DND-41 (cell line): ENCODE results near the gene LAMC1.

Source experiments
- ATAC-seq: fragments of 200-7000 bp; cut with Tn5 transposase; 3 replicates; pipeline ENCODE4 v1.9.1; 2021; ENCODE audit warnings: low read depth; ENCODE audit not compliant: insufficient read depth
- DNase-seq: peaks from one replicate; pipeline ENCODE4 v3.0.0-alpha.2; 2020
- H2AFZ ChIP-seq: 2 replicates; pipeline ENCODE4 v1.6.0; 2012; ENCODE audit warnings: low read depth, low read length
- H3K27ac ChIP-seq: 2 replicates; pipeline ENCODE4 v1.5.1; 2012; ENCODE audit warnings: low read length, inconsistent platforms
- H3K27me3 ChIP-seq: fragments of 200-600 bp; sonication (generic); 2 replicates; pipeline ENCODE4 v1.6.0; 2012; ENCODE audit warnings: low read length, mild to moderate bottlenecking, inconsistent platforms; ENCODE audit not compliant: insufficient read depth, poor library complexity
- H3K36me3 ChIP-seq: 2 replicates; pipeline ENCODE4 v1.5.1; 2012; ENCODE audit warnings: low read length, inconsistent platforms; ENCODE audit not compliant: insufficient read depth
- H3K4me1 ChIP-seq: 2 replicates; pipeline ENCODE4 v1.5.1; 2012; ENCODE audit warnings: mild to moderate bottlenecking, low read length; ENCODE audit not compliant: insufficient read depth
- H3K4me2 ChIP-seq: 2 replicates; pipeline ENCODE4 v1.6.0; 2012; ENCODE audit warnings: mild to moderate bottlenecking, moderate library complexity, low read length, inconsistent platforms; ENCODE audit not compliant: insufficient read depth
- H3K4me3 ChIP-seq, 2 experiments: fragments of 200-600 bp in 1 of 2; shearing (Covaris generic) in 1 of 2; 2 replicates each; pipeline ENCODE4 v1.5.1; 2012 to 2016; ENCODE audit warnings: inconsistent platforms in 2 of 2, low read length in 2 of 2, mild to moderate bottlenecking in 2 of 2, low read depth in 1 of 2, moderate library complexity in 1 of 2
- H3K79me2 ChIP-seq: 2 replicates; pipeline ENCODE4 v1.6.0; 2012; ENCODE audit warnings: low read length, inconsistent platforms; ENCODE audit not compliant: insufficient read depth
- H3K9ac ChIP-seq: 2 replicates; pipeline ENCODE4 v1.6.0; 2012; ENCODE audit warnings: low read depth, mild to moderate bottlenecking, inconsistent platforms, low read length, moderate library complexity
- H3K9me3 ChIP-seq: 2 replicates; pipeline ENCODE4 v1.5.1; 2012; ENCODE audit warnings: low read length, moderate library complexity, mild to moderate bottlenecking, inconsistent platforms; ENCODE audit not compliant: insufficient read depth, severe bottlenecking
- H4K20me1 ChIP-seq: 2 replicates; pipeline ENCODE4 v1.6.0; 2012; ENCODE audit warnings: low read length; ENCODE audit not compliant: insufficient read depth
- EZH2 ChIP-seq: IDR thresholded peaks from 3 replicates; pipeline ENCODE4 v1.6.1; 2012; ENCODE audit warnings: borderline replicate concordance, low read depth, mild to moderate bottlenecking, moderate library complexity, low read length, inconsistent platforms; ENCODE audit not compliant: severe bottlenecking
- TF ChIP-seq, protein P1 (sequence below): IDR thresholded peaks from 2 replicates; pipeline ENCODE4 v1.5.1; 2012; ENCODE audit warnings: borderline replicate concordance, low read length, moderate library complexity, mild to moderate bottlenecking; ENCODE audit not compliant: poor library complexity, severe bottlenecking; ENCODE audit errors: extremely low read depth

The LAMC1 gene

DNA sequence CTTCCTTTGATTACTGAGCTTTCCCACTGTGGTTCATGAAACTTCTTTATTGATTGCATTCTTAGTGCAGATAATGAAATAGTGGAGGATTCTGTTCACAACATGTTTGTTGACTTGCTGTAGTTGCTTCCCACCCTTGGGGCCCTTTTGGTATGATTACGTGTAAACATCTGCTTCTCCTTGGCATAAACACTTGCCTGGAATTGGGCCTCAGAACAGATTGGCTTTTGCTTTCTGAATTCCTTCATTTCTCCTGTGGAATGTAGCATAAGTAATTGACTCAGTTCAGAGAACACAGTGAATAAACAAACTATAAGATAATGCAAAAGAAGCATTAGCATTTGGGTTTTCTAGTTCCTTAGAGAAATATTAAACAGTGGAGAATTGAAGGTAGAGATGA, 103.3 kb downstream of the LAMC1 start:
- DNase-seq, result no peak
- Histone ChIP-seq H3K9ac (no peak overlapping the region), H4K20me1 (no peaks in the 10 kb centered on the region), H3K79me2 (no peaks in the 10 kb centered on the region), H3K36me3 (no peaks in the 10 kb centered on the region), H3K27me3 (no peaks in the 10 kb centered on the region), H2AFZ (no peak overlapping the region), H3K9me3 (no peaks in the 10 kb centered on the region), H3K4me1 (peaks cover 17% of the 10 kb centered on the region), H3K27ac (no peak overlapping the region), H3K4me3 (no peak overlapping the region), H3K4me2 (no peak overlapping the region)
- TF ChIP-seq, protein P1, sequence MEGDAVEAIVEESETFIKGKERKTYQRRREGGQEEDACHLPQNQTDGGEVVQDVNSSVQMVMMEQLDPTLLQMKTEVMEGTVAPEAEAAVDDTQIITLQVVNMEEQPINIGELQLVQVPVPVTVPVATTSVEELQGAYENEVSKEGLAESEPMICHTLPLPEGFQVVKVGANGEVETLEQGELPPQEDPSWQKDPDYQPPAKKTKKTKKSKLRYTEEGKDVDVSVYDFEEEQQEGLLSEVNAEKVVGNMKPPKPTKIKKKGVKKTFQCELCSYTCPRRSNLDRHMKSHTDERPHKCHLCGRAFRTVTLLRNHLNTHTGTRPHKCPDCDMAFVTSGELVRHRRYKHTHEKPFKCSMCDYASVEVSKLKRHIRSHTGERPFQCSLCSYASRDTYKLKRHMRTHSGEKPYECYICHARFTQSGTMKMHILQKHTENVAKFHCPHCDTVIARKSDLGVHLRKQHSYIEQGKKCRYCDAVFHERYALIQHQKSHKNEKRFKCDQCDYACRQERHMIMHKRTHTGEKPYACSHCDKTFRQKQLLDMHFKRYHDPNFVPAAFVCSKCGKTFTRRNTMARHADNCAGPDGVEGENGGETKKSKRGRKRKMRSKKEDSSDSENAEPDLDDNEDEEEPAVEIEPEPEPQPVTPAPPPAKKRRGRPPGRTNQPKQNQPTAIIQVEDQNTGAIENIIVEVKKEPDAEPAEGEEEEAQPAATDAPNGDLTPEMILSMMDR, result no peak
- TF ChIP-seq EZH2, result no peak
- no peak for ATAC-seq

DNA sequence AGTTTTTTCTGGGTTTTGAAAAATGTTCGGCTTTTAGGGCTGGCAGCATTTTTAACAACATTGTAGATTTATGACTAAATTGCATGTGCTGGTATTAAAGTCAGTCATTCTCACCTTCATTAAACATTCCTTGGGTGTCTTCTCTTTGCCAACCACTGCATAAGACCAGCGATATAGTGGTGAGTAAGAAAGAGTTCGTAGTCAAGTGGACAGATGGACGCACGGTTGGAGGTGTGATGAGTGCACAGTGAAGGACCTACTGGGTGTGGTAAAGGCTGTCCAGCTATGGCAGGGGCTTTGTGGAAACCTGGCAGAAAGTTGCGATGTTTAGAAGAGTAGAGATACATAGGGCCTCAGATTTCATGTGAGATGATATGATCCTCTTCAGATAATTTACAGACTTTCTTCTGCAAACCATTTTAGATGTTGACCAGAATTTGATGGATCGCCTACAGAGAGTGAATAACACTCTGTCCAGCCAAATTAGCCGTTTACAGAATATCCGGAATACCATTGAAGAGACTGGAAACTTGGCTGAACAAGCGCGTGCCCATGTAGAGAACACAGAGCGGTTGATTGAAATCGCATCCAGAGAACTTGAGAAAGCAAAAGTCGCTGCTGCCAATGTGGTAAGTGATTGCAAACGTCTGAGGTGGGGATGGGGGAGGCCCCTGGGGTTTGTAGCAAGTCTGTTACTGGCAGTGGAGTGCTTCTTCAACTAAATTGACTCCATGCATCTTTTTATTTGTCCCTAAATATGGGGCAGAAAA, 106.9 kb downstream of the LAMC1 start:
- Histone ChIP-seq H4K20me1 (no peaks in the 10 kb centered on the region), H3K4me3 (no peak overlapping the region), H3K4me1 (peaks cover 27% of the 10 kb centered on the region), H3K36me3 (no peaks in the 10 kb centered on the region), H3K79me2 (no peaks in the 10 kb centered on the region), H3K9ac (no peak overlapping the region), H3K9me3 (no peaks in the 10 kb centered on the region), H2AFZ (no peak overlapping the region), H3K27me3 (no peaks in the 10 kb centered on the region), H3K27ac (peak overlapping the region; percentile 51; the same call in 1 of the 2 replicates), H3K4me2 (no peak overlapping the region)
- ATAC-seq (no peak), DNase-seq (no peak)
- TF ChIP-seq, protein P1, result no peak
- no peak for TF ChIP-seq EZH2

DNA sequence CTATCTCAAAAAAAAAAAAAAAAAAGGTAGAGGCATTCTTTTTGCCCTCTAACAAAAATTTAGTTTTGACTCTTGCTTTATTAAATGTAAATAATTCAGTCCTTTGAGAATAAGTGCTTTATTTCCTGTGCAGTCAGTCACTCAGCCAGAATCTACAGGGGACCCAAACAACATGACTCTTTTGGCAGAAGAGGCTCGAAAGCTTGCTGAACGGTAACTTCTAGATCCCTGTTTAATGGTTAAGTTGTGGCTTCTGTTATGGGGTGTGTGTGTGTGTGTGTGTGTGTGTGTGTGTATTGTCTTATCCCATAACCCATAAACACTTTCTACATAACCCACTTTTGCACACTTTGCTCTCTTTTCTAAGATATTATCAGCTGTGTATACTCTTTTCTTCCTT, 107.9 kb downstream of the LAMC1 start:
- DNase-seq (peak; percentile 41), ATAC-seq (peak; percentile 91)
- TF ChIP-seq, protein P1, result no peak
- no peak for TF ChIP-seq EZH2
- H4K20me1 ChIP-seq, result no peaks in the 10 kb centered on the region
- H3K79me2 ChIP-seq, result no peaks in the 10 kb centered on the region
- no peak overlapping the region for H3K9ac ChIP-seq
- H3K9me3 ChIP-seq, result no peaks in the 10 kb centered on the region
- H3K4me3 ChIP-seq, result no peak overlapping the region
- H3K27me3 ChIP-seq, result no peaks in the 10 kb centered on the region
- H2AFZ ChIP-seq, result no peak overlapping the region
- H3K4me1 ChIP-seq, result peaks cover 27% of the 10 kb centered on the region
- peak overlapping the region; percentile 21; the same call in 1 of the 2 replicates for H3K4me2 ChIP-seq
- peak overlapping the region; percentile 18; the same call in 1 of the 2 replicates for H3K27ac ChIP-seq
- H3K36me3 ChIP-seq, result no peaks in the 10 kb centered on the region
